Measurements from ENCODE around the gene PIGR.

The PIGR gene

DNA sequence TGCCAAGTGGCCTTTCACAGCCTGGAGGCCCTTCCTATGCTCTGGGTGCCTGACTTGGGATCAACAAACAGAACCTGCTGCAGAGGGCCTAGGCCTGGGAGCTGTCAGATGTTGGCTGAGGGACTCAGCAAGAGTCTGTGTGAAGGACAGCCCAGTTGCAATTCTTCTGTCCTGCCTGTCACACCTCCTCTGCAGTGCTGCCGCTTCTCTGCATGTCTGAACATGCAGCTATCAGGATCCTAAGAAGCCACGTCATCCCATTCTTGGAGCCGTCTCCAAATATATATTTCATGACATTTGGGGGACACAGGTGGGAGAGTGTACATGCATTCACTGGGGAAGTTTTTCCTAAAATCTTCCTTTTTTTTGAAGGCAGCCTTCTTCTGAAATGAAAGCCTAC lies 15.4 kb upstream of the PIGR start:
- no peaks in the 10 kb centered on the region for H3K9me3 ChIP-seq (ENCODE audit: control insufficient read depth, insufficient read depth, low read depth, low read length)
- H3K27ac ChIP-seq (ENCODE audit: low read depth, low read length), result no peak overlapping the region
- H3K36me3 ChIP-seq (ENCODE audit: control insufficient read depth, insufficient read depth, low read length), result no peaks in the 10 kb centered on the region
- no peak overlapping the region for H3K4me3 ChIP-seq (ENCODE audit: low read depth, low read length)
- H3K9ac ChIP-seq (ENCODE audit: low read length), result no peak overlapping the region
- H3K4me1 ChIP-seq (ENCODE audit: control insufficient read depth, insufficient read depth, low read length), result no peaks in the 10 kb centered on the region; the same call in 1 of the 2 replicates
- peaks cover 6% of the 10 kb centered on the region; the same call in 1 of the 2 replicates for H3K27me3 ChIP-seq (ENCODE audit: control insufficient read depth, insufficient read depth, low read length)

DNA sequence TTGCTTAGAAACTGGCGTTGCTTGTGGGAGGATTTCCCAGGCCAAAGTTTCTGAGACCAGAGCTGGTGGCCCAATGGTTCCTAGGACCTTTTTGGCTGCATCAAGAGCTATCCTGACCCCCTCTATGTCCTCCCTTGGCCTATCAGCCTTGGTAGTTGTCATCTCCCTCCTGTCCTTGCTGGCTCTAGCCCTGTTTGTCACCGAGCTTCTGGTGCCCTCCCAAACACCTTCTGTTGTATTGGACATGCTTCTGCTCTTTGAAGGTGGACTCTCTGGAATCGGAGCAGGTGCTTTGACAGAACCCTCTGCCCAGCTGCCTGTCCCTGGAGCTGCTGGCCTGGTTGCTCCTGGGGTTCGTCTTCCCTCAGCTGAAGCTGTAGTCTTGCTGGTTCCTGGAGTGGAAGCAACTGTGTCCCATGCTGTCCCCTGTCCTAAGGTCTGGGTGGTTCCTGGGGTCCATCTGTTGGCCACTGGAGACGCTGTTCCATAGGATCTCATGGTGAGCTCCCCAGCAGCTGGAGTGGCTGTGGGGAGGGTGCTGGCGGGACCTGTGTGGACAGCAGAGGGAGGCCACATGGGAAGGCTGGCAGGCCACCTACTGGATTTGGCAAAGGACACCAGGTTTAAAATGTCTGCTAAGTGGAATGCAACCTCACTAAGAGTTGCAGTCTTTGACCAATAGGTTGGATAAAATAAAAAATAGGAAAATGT lies 14.6 kb upstream of the PIGR start:
- no peaks in the 10 kb centered on the region for H3K36me3 ChIP-seq (ENCODE audit: control insufficient read depth, insufficient read depth, low read length)
- H3K4me3 ChIP-seq (ENCODE audit: low read depth, low read length), result no peak overlapping the region
- no peak overlapping the region for H3K9ac ChIP-seq (ENCODE audit: low read length)
- H3K27ac ChIP-seq (ENCODE audit: low read depth, low read length), result no peak overlapping the region
- no peaks in the 10 kb centered on the region; the same call in 1 of the 2 replicates for H3K4me1 ChIP-seq (ENCODE audit: control insufficient read depth, insufficient read depth, low read length)
- H3K9me3 ChIP-seq (ENCODE audit: control insufficient read depth, insufficient read depth, low read depth, low read length), result no peaks in the 10 kb centered on the region
- peaks cover 13% of the 10 kb centered on the region; the same call in 1 of the 2 replicates for H3K27me3 ChIP-seq (ENCODE audit: control insufficient read depth, insufficient read depth, low read length)

DNA sequence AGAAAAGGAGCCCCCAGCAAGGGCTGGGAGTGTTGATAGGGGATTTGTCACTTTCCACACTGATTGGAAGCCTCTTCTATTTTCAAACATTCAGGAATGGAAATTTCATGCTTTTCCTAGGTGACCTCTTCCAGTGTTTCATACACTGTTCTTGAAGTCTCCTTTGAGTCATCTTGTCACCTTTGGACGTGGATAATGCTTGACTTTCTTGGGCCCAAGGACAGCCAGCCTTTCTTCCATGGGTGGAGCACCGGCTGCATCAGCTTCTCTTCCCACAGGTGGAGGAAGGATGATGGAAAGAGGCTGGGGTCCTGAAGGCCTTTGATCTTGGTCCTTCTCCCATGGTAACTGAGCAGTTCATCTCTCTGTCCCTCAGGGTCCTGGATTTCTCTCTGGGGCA lies 11.9 kb upstream of the PIGR start:
- Histone ChIP-seq H3K36me3 (ENCODE audit: control insufficient read depth, insufficient read depth, low read length) (no peaks in the 10 kb centered on the region), H3K4me3 (ENCODE audit: low read depth, low read length) (no peak overlapping the region), H3K9me3 (ENCODE audit: control insufficient read depth, insufficient read depth, low read depth, low read length) (no peaks in the 10 kb centered on the region), H3K9ac (ENCODE audit: low read length) (no peak overlapping the region), H3K4me1 (ENCODE audit: control insufficient read depth, insufficient read depth, low read length) (no peaks in the 10 kb centered on the region; the same call in 1 of the 2 replicates), H3K27ac (ENCODE audit: low read depth, low read length) (no peak overlapping the region), H3K27me3 (ENCODE audit: control insufficient read depth, insufficient read depth, low read length) (peaks cover 13% of the 10 kb centered on the region; the same call in 1 of the 2 replicates)

DNA sequence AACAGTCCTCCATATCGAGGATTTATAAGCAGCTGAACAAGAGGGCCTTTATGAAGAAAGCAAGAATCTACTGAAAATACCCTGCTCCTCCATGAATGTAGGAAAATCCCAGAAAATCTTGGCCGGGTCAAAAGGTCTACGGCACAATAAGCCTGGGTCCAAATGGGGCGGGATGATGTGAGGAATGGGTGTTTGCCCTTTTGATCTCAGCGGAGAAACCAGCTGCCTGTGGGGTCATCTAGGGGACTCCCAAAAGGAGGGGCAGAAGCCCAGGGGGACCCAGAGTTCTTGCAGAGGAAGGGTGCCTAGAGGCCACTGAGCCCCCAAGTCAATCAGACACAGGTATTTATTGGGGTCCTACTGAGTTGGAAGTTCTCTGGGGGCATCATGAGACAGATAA lies 11.4 kb upstream of the PIGR start:
- Histone ChIP-seq H3K4me1 (ENCODE audit: control insufficient read depth, insufficient read depth, low read length) (no peaks in the 10 kb centered on the region; the same call in 1 of the 2 replicates), H3K36me3 (ENCODE audit: control insufficient read depth, insufficient read depth, low read length) (no peaks in the 10 kb centered on the region), H3K27ac (ENCODE audit: low read depth, low read length) (no peak overlapping the region), H3K9ac (ENCODE audit: low read length) (no peak overlapping the region), H3K4me3 (ENCODE audit: low read depth, low read length) (no peak overlapping the region), H3K27me3 (ENCODE audit: control insufficient read depth, insufficient read depth, low read length) (peaks cover 13% of the 10 kb centered on the region; the same call in 1 of the 2 replicates), H3K9me3 (ENCODE audit: control insufficient read depth, insufficient read depth, low read depth, low read length) (no peaks in the 10 kb centered on the region)

DNA sequence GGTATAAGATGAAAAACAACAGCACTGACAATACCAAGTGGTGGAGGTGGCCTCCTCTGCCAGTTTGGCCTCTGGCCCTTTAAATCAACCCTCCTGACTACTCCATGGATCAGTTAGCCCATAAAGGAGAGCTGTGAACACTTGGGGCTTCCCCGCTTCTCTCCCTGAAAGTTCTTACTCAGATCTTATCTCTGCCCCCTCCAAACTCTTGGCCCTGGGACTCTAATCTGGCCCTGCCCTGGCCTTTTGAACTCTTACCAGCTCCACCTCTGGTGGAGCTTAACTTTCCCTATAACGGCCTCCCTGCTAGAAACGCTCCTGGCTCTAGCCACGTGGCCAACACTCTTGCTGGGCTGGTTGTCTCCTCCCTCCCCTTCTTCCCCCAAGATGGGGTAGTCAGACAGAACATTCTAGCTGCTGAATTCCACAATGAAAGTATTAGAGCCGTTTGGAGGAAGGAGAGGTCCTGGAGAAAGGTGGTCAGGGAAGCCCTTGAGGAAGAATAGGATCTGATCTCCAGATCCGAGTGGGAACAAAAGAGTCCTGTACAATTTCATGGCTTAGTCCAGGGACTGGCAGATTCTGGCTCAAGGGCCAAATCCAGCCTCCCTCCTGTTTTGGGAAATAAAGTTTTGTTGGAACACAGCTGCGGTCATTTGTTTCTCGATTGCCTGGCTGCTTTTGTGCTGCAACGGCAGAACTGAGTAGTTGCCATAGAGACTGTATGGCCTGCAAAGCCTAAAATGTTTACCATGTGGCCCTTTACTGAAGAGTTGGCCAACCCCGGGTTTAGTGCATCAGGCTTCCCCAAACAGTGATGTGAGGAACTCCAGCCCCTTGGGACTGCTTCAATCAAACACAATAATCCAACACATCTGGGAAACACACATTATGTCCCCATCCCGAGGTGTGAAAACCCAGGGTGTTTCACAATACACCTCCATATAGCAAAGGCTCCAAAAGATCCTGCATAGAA lies 9.5 kb upstream of the PIGR start:
- peaks cover 13% of the 10 kb centered on the region; the same call in 1 of the 2 replicates for H3K27me3 ChIP-seq (ENCODE audit: control insufficient read depth, insufficient read depth, low read length)
- H3K4me1 ChIP-seq (ENCODE audit: control insufficient read depth, insufficient read depth, low read length), result no peaks in the 10 kb centered on the region; the same call in 1 of the 2 replicates
- no peak overlapping the region for H3K9ac ChIP-seq (ENCODE audit: low read length)
- H3K27ac ChIP-seq (ENCODE audit: low read depth, low read length), result no peak overlapping the region
- H3K36me3 ChIP-seq (ENCODE audit: control insufficient read depth, insufficient read depth, low read length), result no peaks in the 10 kb centered on the region
- no peak overlapping the region for H3K4me3 ChIP-seq (ENCODE audit: low read depth, low read length)
- H3K9me3 ChIP-seq (ENCODE audit: control insufficient read depth, insufficient read depth, low read depth, low read length), result no peaks in the 10 kb centered on the region

DNA sequence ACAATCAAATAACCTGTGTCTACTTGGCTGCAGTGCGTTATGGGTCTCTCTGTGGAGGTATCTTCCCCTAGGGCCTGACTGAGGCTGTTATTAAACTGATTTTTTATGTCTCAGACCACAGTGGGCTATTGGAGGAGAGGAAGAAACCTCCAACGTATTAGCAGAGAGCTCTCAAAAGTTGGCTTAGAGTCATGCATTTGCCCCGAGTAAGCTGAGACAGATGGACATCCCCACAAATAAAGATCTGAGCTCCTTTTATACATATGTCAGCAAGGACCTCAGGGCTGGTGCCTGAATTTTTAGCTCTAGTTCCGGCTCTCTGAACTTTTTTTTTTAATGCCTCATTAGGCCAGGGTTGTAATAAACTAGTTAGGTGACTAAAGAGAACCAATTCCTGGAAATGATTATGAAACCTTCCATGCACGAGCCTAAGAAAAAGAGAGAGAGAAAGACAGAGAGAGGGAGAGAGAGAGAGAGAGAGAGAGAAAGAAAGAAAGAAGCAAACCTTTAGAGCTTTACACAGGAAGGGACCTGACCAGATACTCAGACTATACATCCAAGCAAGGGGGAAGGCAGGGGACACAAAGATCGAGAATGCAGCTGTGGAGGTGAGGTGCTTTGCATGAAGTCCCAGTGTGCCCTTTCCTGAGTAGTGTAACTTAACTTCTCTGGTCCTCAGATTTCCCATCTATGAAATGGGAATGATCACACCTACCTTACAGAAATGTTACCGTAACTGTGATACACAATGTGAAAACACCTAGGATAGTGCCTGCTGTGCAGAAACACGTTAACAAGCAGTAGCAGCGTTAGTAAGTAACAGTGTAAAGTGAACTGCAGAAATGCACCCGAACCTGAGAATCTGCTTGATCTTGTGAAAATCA lies 8.4 kb upstream of the PIGR start:
- H3K9me3 ChIP-seq (ENCODE audit: control insufficient read depth, insufficient read depth, low read depth, low read length), result peaks cover 2% of the 10 kb centered on the region; the same call in 1 of the 2 replicates
- H3K27me3 ChIP-seq (ENCODE audit: control insufficient read depth, insufficient read depth, low read length), result peaks cover 10% of the 10 kb centered on the region; the same call in 1 of the 2 replicates
- no peak overlapping the region for H3K9ac ChIP-seq (ENCODE audit: low read length)
- H3K36me3 ChIP-seq (ENCODE audit: control insufficient read depth, insufficient read depth, low read length), result no peaks in the 10 kb centered on the region
- H3K4me3 ChIP-seq (ENCODE audit: low read depth, low read length), result no peak overlapping the region
- no peak overlapping the region for H3K27ac ChIP-seq (ENCODE audit: low read depth, low read length)
- no peaks in the 10 kb centered on the region; the same call in 1 of the 2 replicates for H3K4me1 ChIP-seq (ENCODE audit: control insufficient read depth, insufficient read depth, low read length)

DNA sequence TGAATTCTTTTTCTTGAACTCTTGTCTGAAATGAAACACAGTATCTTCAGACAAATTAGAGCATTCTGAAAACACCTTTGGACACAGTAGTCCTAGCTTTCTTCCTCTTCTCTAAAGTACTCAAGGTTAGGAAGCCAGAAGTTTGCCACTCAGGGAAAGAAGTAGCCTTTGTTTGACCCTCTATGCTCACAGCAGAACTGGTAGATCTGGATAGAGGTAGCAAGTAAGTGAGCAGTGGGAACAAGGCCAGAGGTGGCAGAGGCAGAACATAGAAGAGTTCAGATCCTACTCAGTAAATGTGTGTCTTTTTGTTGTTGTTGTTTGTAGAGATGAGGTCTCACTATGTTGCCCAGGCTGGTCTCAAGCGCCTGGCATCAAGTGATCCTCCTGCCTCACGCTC lies 7.4 kb upstream of the PIGR start:
- no peak overlapping the region for H3K27ac ChIP-seq (ENCODE audit: low read depth, low read length)
- no peaks in the 10 kb centered on the region; the same call in 1 of the 2 replicates for H3K4me1 ChIP-seq (ENCODE audit: control insufficient read depth, insufficient read depth, low read length)
- H3K27me3 ChIP-seq (ENCODE audit: control insufficient read depth, insufficient read depth, low read length), result peaks cover 8% of the 10 kb centered on the region; the same call in 1 of the 2 replicates

DNA sequence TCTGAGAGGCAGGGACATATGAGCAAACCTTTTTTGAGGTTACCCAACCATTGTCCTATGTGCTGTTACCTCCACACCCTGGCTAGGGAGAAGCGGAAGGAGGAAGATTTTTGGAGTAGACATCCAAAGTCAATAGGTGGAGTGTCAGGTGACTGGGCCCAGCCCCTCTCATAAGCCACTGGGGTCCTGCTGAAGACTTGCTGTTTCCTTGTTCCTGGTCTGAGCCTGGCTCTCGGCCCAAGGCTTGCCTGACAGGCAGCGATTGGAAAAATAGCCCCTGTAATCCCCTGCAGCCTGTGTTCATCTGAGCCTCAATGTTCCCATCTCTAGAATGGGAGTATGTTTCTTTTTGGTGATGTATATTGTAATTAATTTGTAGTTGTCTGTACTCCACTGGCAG lies 6.9 kb upstream of the PIGR start:
- H3K36me3 ChIP-seq (ENCODE audit: control insufficient read depth, insufficient read depth, low read length), result no peaks in the 10 kb centered on the region
- no peak overlapping the region for H3K4me3 ChIP-seq (ENCODE audit: low read depth, low read length)
- H3K4me1 ChIP-seq (ENCODE audit: control insufficient read depth, insufficient read depth, low read length), result no peaks in the 10 kb centered on the region; the same call in 1 of the 2 replicates
- H3K27ac ChIP-seq (ENCODE audit: low read depth, low read length), result no peak overlapping the region
- peaks cover 2% of the 10 kb centered on the region; the same call in 1 of the 2 replicates for H3K9me3 ChIP-seq (ENCODE audit: control insufficient read depth, insufficient read depth, low read depth, low read length)
- peaks cover 8% of the 10 kb centered on the region; the same call in 1 of the 2 replicates for H3K27me3 ChIP-seq (ENCODE audit: control insufficient read depth, insufficient read depth, low read length)
- no peak overlapping the region for H3K9ac ChIP-seq (ENCODE audit: low read length)

More for the DNA sequence above, 7.4 kb upstream of the PIGR start:
- Histone ChIP-seq H3K9ac (ENCODE audit: low read length) (no peak overlapping the region), H3K36me3 (ENCODE audit: control insufficient read depth, insufficient read depth, low read length) (no peaks in the 10 kb centered on the region), H3K4me3 (ENCODE audit: low read depth, low read length) (no peak overlapping the region), H3K9me3 (ENCODE audit: control insufficient read depth, insufficient read depth, low read depth, low read length) (peaks cover 2% of the 10 kb centered on the region; the same call in 1 of the 2 replicates)

DNA sequence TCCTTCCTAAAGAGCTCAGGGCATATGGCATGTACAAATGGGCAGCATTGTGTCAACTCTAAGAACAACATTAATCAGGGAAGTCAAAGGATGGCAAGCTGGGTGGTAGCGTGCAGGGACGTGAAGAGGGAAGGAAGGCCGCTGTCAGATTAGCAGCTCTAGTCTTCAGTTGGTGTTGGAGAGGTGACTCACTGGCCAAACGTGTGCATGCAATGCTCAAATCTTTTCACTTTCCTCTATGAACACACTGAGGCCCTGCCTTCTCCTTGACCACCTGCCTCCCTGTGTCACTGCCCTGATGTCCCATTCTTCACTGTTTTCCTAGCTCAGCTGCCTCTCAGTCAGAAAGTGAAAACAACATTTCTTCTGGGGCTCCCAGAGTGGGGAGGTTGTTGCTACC lies 5.9 kb upstream of the PIGR start:
- Histone ChIP-seq H3K27ac (ENCODE audit: low read depth, low read length) (no peak overlapping the region), H3K27me3 (ENCODE audit: control insufficient read depth, insufficient read depth, low read length) (peaks cover 8% of the 10 kb centered on the region; the same call in 1 of the 2 replicates), H3K4me1 (ENCODE audit: control insufficient read depth, insufficient read depth, low read length) (no peaks in the 10 kb centered on the region; the same call in 1 of the 2 replicates), H3K36me3 (ENCODE audit: control insufficient read depth, insufficient read depth, low read length) (no peaks in the 10 kb centered on the region), H3K4me3 (ENCODE audit: low read depth, low read length) (no peak overlapping the region), H3K9ac (ENCODE audit: low read length) (no peak overlapping the region), H3K9me3 (ENCODE audit: control insufficient read depth, insufficient read depth, low read depth, low read length) (peaks cover 2% of the 10 kb centered on the region; the same call in 1 of the 2 replicates)

Data from HUES6 (cell line).